Right lung (tissue), 5 donors: ENCODE data around the gene CAMK2D. TPM values are rescaled to one million over a fixed set of nuclear protein-coding genes. Genes with fewer than 3 reads are reported as not detected.

Experiments used
- DNase-seq, 2 donors: peaks; one replicate each; pipeline ENCODE4 v3.0.0-alpha.2; 2013
- polyA plus RNA-seq, 5 donors: library from polyadenylated mRNA; unstranded; fragments of 120-200 nt; gene quantifications; one replicate each; pipeline versions ENCODE4 v1.2.1 to v1.2.3, GENCODE V29; 2013; ENCODE audit warnings: inconsistent platforms in 1 of 5, low replicate concordance in 1 of 5; ENCODE audit not compliant: insufficient read length in 5 of 5, insufficient read depth in 1 of 5

The CAMK2D gene
- polyA plus RNA-seq, 5 donors = 54.2 to 86.9 (median 72.3) TPM

GRCh38 chr4:113607998-113608397 lies 153.5 kb downstream of the CAMK2D start:
- no peak for DNase-seq

- no peak for DNase-seq
Measured at GRCh38 chr4:113607147-113607720, 154.3 kb downstream of the CAMK2D start.

GRCh38 chr4:113604955-113605354 lies 156.6 kb downstream of the CAMK2D start:
- DNase-seq = no peak

GRCh38 chr4:113603911-113604310 lies 157.6 kb downstream of the CAMK2D start:
- DNase-seq = no peak

GRCh38 chr4:113602646-113603228 lies 158.8 kb downstream of the CAMK2D start:
- no peak for DNase-seq

GRCh38 chr4:113601636-113602035 lies 159.9 kb downstream of the CAMK2D start:
- no peak for DNase-seq

- no peak for DNase-seq
Measured at GRCh38 chr4:113596396-113596795, 165.1 kb downstream of the CAMK2D start.

GRCh38 chr4:113594231-113594556 lies 167.3 kb downstream of the CAMK2D start:
- DNase-seq = no peak

- DNase-seq = no peak
Measured at GRCh38 chr4:113593400-113594230, 167.9 kb downstream of the CAMK2D start.

- DNase-seq = no peak
Measured at GRCh38 chr4:113591982-113592381, 169.6 kb downstream of the CAMK2D start.

- DNase-seq = no peak
Measured at GRCh38 chr4:113588895-113589668, 172.5 kb downstream of the CAMK2D start.

- DNase-seq = no peak
Measured at GRCh38 chr4:113587640-113588275, 173.8 kb downstream of the CAMK2D start.

GRCh38 chr4:113587156-113587555 lies 174.4 kb downstream of the CAMK2D start:
- no peak for DNase-seq

- no peak for DNase-seq
Measured at GRCh38 chr4:113586072-113586471, 175.5 kb downstream of the CAMK2D start.

GRCh38 chr4:113584407-113585150 lies 177.0 kb downstream of the CAMK2D start:
- no peak for DNase-seq

GRCh38 chr4:113582737-113583136 lies 178.8 kb downstream of the CAMK2D start:
- no peak for DNase-seq

- no peak for DNase-seq
Measured at GRCh38 chr4:113579360-113579759, 182.2 kb downstream of the CAMK2D start.

- DNase-seq = no peak
Measured at GRCh38 chr4:113576947-113577678, 184.4 kb downstream of the CAMK2D start.

GRCh38 chr4:113575401-113575800 lies 186.1 kb downstream of the CAMK2D start:
- peak in 1 of 2 donors; percentile 26 for DNase-seq

- peak; percentile 74 to 83 for DNase-seq
Measured at GRCh38 chr4:113574636-113575103, 186.9 kb downstream of the CAMK2D start.
